ENCODE measurements around the gene MYO5C. TPM values are rescaled to one million over a fixed set of nuclear protein-coding genes. Genes with fewer than 3 reads are reported as not detected.

The MYO5C gene
- total and polyA plus RNA-seq, 2 donors (not counting 3 experiments of a cell fraction or from before 2014, with no cell fraction given) = 7.5 to 19.4 TPM

DNA sequence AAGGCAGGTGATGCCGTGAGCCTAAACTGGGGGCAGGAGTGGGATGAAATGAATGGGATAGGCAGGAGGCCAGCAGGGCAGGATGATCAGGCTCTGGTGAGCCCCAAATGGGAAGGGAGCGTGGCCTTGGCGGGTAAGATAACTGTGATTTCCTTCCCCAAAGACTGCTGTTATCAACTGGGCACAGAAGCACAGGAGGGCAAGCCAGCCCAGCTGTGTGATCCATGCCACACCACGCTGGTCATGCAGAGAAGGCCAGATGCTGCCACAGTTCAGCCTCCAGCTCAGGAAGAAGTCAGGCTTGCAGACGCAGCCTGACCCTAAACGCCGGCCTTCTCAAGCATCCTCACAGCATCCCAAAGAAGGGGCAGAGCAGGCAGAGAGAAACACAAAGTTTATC is 52.3 kb downstream of the MYO5C start:
- Histone ChIP-seq H3K36me3 (ENCODE audit: control insufficient read depth in 2 of 2, extremely low read depth in 1 of 2, insufficient read depth in 2 of 2, low read length in 2 of 2) (peaks cover 0 to 4% of the 10 kb centered on the region in 2 experiments), H3K27me3 (ENCODE audit: control insufficient read depth in 2 of 2, insufficient read depth in 2 of 2, low read length in 2 of 2) (no peaks in the 10 kb centered on the region), H2AFZ (ENCODE audit: low read depth, low read length) (no peak overlapping the region), H3K4me2 (ENCODE audit: insufficient read depth, low read length) (no peak overlapping the region), H3K4me1 (ENCODE audit: control insufficient read depth, extremely low read depth, insufficient read depth, low read length) (no peaks in the 10 kb centered on the region), H3K27ac (ENCODE audit: insufficient read depth, low read depth, low read length) (no peak overlapping the region), H3K9me3 (replicated peaks; ENCODE audit: control insufficient read depth, insufficient read depth, low read length) (no peaks in the 10 kb centered on the region), H3K79me2 (ENCODE audit: control insufficient read depth, insufficient read depth, low read length) (no peaks in the 10 kb centered on the region), H4K20me1 (replicated peaks; ENCODE audit: control insufficient read depth, extremely low read depth, insufficient read depth, low read length) (no peaks in the 10 kb centered on the region), H3K4me3 (replicated peaks in 1 of 3; ENCODE audit: insufficient read depth in 1 of 3, low read depth in 1 of 3, low read length in 3 of 3) (no peak overlapping the region), H3K9me1 (replicated peaks; ENCODE audit: control insufficient read depth, extremely low read depth, insufficient read depth, low read length) (no peaks in the 10 kb centered on the region), H3K9ac (replicated peaks; ENCODE audit: extremely low read depth, insufficient read depth, low read length) (no peak overlapping the region)
- ChIA-PET POLR2A (no interaction called here), CTCF (no interaction called here)
- TF ChIP-seq, protein P1, sequence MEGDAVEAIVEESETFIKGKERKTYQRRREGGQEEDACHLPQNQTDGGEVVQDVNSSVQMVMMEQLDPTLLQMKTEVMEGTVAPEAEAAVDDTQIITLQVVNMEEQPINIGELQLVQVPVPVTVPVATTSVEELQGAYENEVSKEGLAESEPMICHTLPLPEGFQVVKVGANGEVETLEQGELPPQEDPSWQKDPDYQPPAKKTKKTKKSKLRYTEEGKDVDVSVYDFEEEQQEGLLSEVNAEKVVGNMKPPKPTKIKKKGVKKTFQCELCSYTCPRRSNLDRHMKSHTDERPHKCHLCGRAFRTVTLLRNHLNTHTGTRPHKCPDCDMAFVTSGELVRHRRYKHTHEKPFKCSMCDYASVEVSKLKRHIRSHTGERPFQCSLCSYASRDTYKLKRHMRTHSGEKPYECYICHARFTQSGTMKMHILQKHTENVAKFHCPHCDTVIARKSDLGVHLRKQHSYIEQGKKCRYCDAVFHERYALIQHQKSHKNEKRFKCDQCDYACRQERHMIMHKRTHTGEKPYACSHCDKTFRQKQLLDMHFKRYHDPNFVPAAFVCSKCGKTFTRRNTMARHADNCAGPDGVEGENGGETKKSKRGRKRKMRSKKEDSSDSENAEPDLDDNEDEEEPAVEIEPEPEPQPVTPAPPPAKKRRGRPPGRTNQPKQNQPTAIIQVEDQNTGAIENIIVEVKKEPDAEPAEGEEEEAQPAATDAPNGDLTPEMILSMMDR (IDR thresholded peaks at IDR 0.05; ENCODE audit: extremely low read depth in 1 of 2, insufficient read depth in 1 of 2, low read depth in 1 of 2, low read length in 2 of 2) = no peak
- no peak for TF ChIP-seq FOS (IDR thresholded peaks at IDR 0.05; ENCODE audit: borderline replicate concordance, insufficient read depth, low read length)
- TF ChIP-seq POLR2A (IDR thresholded peaks at IDR 0.05; ENCODE audit: low read depth, low read length) = no peak
- TF ChIP-seq, protein P2, sequence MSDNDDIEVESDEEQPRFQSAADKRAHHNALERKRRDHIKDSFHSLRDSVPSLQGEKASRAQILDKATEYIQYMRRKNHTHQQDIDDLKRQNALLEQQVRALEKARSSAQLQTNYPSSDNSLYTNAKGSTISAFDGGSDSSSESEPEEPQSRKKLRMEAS (IDR thresholded peaks at IDR 0.05; ENCODE audit: insufficient read depth, insufficient read length) = no peak
- no peak for TF ChIP-seq MYC (IDR thresholded peaks at IDR 0.05; ENCODE audit: low read depth, low read length)
- no peak for TF ChIP-seq GATA2 (IDR thresholded peaks at IDR 0.05; ENCODE audit: insufficient read depth, insufficient read length, low read depth, low read length)
- no peak for TF ChIP-seq POLR2AphosphoS5 (IDR thresholded peaks at IDR 0.05; ENCODE audit: insufficient read depth, low read depth, low read length)
- dilution Hi-C loops (cut with MboI; ENCODE audit: extremely low pct_ligation_motif_present, low sequenced_read_pairs) = no loop called here
- DNase-seq (ENCODE audit: low read depth, low spot score) (no peak), FAIRE-seq (no peak)
- BruUV-seq (replicated peaks) = no TSS peak
- intact Hi-C loops (cut with micrococcal nuclease) = no loop called here
